Vagina (tissue), 2 donors: ENCODE measurements around the gene HNRNPA2B1. TPM values are rescaled to one million over a fixed set of nuclear protein-coding genes. Genes with fewer than 3 reads are reported as not detected.
A peak's percentile ranks its signal among the peaks of the same experiment; 100 is the strongest.

Experiments
- DNase-seq, 2 donors: peaks; one replicate each; pipeline ENCODE4 v3.0.0-alpha.2; 2017; ENCODE audit errors: extremely low spot score in 2 of 2
- H3K27ac ChIP-seq: fragments of 200-600 bp; sonication (generic); one replicate; pipeline ENCODE4 v1.5.1; 2019
- H3K27me3 ChIP-seq: fragments of 200-600 bp; sonication (generic); one replicate; pipeline ENCODE4 v1.5.1; 2019
- H3K36me3 ChIP-seq, 2 donors: fragments of 200-600 bp; sonication (generic); one replicate each; pipeline ENCODE4 v1.5.1; 2017 to 2019
- H3K4me1 ChIP-seq: fragments of 200-600 bp; sonication (generic); one replicate; pipeline ENCODE4 v1.5.1; 2019
- H3K4me3 ChIP-seq, 2 donors: fragments of 200-600 bp; sonication (generic); 1 replicate in 1 of 2; 2 replicates in 1 of 2; pipeline ENCODE4 v1.5.1; 2016 to 2019
- H3K9me3 ChIP-seq: fragments of 200-600 bp; sonication (generic); one replicate; pipeline ENCODE4 v1.5.1; 2019
- POLR2A ChIP-seq, 2 donors: fragments of 450-650 bp; IDR thresholded peaks; one replicate each; pipeline ENCODE4 v1.6.1; 2017; ENCODE audit warnings: antibody characterized with exemption in 2 of 2, mild to moderate bottlenecking in 2 of 2, moderate library complexity in 2 of 2
- POLR2AphosphoS5 ChIP-seq, 2 donors: sonication (generic); formaldehyde crosslinking; IDR thresholded peaks; one replicate each; pipeline ENCODE4 v1.9.0; 2017; ENCODE audit warnings: antibody characterized with exemption in 2 of 2, mild to moderate bottlenecking in 2 of 2, low read depth in 1 of 2; ENCODE audit not compliant: insufficient read depth in 1 of 2
- intact Hi-C: fragments of 100-400 bp; cut with DNase I; formaldehyde crosslinking; loops from one replicate; pipeline ENCODE4 v1.15.1; 2023
- total RNA-seq: library from RNA; depleted of rRNA; stranded (reverse); fragments of >200 nt; gene quantifications from one replicate; pipeline ENCODE4 v1.2.3, GENCODE V29; 2016
- TF ChIP-seq, protein P1 (sequence below), 3 experiments: fragments of 450-650 bp in 2 of 3; fragments of 200-600 bp in 1 of 3; sonication (generic) in 1 of 3; IDR thresholded peaks; one replicate each; pipeline ENCODE4 v1.5.1; 2017 to 2019; ENCODE audit warnings: antibody characterized with exemption in 3 of 3, mild to moderate bottlenecking in 2 of 3, moderate library complexity in 2 of 3

HNRNPA2B1 gene
- total RNA-seq, 1 donor from 2014 or later: 222 TPM

DNA sequence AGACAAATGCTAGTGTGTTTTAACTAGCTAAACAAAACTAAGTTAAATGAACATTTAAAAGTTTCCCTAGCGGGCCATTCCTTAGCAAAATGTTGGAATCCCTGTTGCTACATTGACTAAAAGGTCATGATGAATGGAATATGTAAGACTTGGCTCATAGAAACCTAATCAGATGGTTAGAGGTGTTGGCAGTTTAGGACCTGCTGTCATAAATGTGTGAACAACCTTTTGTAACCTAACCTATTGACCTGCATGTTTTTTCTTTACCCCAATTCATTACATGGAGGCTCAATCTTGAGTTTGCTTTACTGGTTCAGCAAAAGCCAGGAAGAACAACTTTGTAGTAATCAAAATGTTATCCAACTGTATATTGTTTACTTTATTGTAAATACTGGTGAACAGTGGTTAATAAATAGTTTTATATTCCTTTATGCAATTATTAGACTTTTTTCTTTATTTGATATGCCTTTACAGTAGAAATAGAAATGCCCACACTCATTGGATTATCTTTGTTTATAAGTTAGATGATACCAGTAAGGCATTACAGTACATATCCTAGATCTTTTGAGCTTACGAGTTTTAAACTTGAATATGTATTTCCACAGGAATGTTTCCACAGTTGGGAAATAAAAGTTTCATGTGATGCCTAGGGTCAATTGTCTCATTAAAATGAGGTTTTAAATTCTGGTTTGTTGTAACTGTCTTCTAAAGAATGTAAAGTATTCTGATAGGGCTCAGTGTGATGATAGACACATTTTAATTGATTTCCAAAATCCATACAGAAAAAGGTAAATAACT, 12.6 kb upstream of the HNRNPA2B1 start:
- intact Hi-C loops: no loop called here
- TF ChIP-seq, protein P1, sequence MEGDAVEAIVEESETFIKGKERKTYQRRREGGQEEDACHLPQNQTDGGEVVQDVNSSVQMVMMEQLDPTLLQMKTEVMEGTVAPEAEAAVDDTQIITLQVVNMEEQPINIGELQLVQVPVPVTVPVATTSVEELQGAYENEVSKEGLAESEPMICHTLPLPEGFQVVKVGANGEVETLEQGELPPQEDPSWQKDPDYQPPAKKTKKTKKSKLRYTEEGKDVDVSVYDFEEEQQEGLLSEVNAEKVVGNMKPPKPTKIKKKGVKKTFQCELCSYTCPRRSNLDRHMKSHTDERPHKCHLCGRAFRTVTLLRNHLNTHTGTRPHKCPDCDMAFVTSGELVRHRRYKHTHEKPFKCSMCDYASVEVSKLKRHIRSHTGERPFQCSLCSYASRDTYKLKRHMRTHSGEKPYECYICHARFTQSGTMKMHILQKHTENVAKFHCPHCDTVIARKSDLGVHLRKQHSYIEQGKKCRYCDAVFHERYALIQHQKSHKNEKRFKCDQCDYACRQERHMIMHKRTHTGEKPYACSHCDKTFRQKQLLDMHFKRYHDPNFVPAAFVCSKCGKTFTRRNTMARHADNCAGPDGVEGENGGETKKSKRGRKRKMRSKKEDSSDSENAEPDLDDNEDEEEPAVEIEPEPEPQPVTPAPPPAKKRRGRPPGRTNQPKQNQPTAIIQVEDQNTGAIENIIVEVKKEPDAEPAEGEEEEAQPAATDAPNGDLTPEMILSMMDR (IDR thresholded peaks at IDR 0.05): no peak
- TF ChIP-seq POLR2A (IDR thresholded peaks at IDR 0.05) (no peak), POLR2AphosphoS5 (IDR thresholded peaks at IDR 0.05; ENCODE audit: insufficient read depth in 1 of 2, low read depth in 1 of 2) (no peak)
- H3K27ac ChIP-seq: no peak overlapping the region
- no peaks in the 10 kb centered on the region for H3K27me3 ChIP-seq
- peaks cover 0 to 40% of the 10 kb centered on the region in 2 donors for H3K36me3 ChIP-seq
- H3K4me3 ChIP-seq: no peak overlapping the region
- H3K4me1 ChIP-seq: peaks cover under 1% of the 10 kb centered on the region
- H3K9me3 ChIP-seq: no peaks in the 10 kb centered on the region
- DNase-seq: no peak

DNA sequence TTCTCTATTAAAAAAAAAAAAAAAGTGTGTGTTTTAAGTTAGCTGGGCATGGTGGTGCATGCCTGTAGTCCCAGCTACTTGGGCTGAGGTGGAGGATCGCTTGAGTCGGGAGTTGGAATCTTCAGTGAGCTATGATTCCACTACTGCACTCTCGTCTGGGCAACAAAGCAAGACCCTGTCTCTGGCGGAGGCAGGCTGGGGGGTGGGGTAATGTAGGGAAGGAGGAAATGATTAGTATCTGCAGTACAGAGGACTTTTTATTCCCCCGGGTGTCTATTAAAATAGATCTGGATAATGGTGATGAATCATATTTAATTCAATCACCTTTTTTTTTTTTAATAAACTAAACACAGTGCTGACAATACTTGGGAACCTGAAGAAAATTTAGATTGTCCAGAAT, 7.5 kb upstream of the HNRNPA2B1 start:
- Histone ChIP-seq H3K36me3 (peaks cover 0 to 58% of the 10 kb centered on the region in 2 donors), H3K9me3 (no peaks in the 10 kb centered on the region), H3K4me3 (no peak overlapping the region), H3K27ac (no peak overlapping the region), H3K27me3 (no peaks in the 10 kb centered on the region), H3K4me1 (peaks cover 34% of the 10 kb centered on the region)
- TF ChIP-seq, protein P1 (IDR thresholded peaks at IDR 0.05): no peak
- TF ChIP-seq POLR2AphosphoS5 (IDR thresholded peaks at IDR 0.05; ENCODE audit: insufficient read depth in 1 of 2, low read depth in 1 of 2): no peak
- TF ChIP-seq POLR2A (IDR thresholded peaks at IDR 0.05): no peak
- no peak for DNase-seq
- intact Hi-C loops: loop anchor here (10.0 kb wide), 1 partner anchor 947 kb away; the partner anchor contains the start of genes HOXA3 and HOXA7

DNA sequence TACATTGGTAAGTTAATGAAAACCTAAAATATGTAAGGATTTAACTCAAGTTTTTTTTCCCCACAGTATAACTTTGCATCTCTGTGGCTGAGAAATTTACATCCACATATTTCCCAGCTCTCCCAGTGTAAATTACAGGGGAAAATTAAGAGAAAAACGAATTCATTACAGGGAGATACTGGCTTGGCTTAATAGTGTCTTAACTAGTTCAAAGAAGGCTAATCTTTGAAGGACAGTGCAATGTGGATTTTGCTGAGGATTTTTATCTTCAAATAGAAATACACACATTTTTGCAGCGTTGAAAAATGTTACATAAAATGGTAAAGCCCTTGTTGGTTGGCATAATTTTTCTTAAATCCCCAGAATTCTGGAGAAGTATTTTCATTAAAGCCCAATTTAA, 2.5 kb upstream of the HNRNPA2B1 start:
- Histone ChIP-seq H3K27ac (peak overlapping the region; percentile 100), H3K36me3 (peaks cover 0 to 16% of the 10 kb centered on the region in 2 donors), H3K27me3 (no peaks in the 10 kb centered on the region), H3K9me3 (no peaks in the 10 kb centered on the region), H3K4me3 (peak overlapping the region; percentile 81 to 98), H3K4me1 (peaks cover 40% of the 10 kb centered on the region)
- intact Hi-C loops: loop anchor here (10.0 kb wide), 1 partner anchor 952 kb away; the partner anchor contains the start of genes HOXA3 and HOXA7
- DNase-seq: no peak
- TF ChIP-seq, protein P1 (IDR thresholded peaks at IDR 0.05): no peak
- TF ChIP-seq POLR2AphosphoS5 (IDR thresholded peaks at IDR 0.05; ENCODE audit: insufficient read depth in 1 of 2, low read depth in 1 of 2): no peak
- TF ChIP-seq POLR2A (IDR thresholded peaks at IDR 0.05): no peak

DNA sequence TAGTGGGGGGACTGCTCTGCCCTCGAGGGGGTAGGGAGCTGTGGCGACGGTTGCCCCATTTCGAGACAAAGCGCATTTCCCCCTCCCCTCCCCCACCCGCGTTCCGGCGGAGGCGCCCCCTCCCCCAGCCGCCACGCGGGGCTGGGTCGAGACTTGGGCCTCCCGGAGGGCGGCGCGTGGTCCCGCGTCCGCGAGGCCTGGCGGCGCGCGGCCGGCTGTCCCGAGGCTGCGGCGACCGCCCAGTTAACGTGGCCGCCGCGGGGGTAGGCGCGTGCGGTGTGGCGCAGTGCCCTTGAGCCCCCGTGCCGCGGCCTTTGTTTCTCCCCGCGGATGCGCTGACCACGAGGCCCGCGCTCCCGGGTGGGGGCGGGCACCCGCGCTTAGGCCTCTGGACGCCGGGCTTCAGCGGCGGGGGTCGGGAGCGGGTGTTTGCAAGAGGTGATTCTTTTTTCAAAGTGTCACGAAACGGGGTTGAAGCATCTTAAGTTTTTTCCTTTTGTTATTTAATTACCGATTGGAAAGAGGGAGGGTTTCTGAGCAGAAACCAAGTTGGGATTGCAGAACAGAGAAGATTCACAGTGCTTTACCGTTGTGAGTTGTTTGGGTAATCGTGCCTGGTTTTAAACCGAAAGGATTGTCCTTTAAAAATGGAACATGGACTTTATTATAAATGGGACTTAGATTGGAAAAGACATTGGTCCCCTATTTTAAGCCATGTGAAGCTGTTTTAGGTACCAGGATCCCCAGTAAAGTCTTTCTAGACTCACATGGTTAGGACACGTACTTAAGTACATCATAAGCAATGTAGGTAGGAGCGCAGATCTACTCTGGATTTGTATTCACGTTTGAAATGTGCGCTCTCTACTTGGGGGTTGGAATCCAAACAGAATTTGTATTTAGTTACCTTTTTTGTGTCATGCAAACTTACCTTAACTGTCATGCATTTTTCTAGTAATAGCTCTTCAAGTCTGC, 1.8 kb upstream of the HNRNPA2B1 start:
- Histone ChIP-seq H3K27me3 (no peaks in the 10 kb centered on the region), H3K4me1 (peaks cover 43% of the 10 kb centered on the region), H3K27ac (peak overlapping the region; percentile 100), H3K4me3 (peak overlapping the region; percentile 81 to 98), H3K9me3 (no peaks in the 10 kb centered on the region), H3K36me3 (peaks cover 0 to 15% of the 10 kb centered on the region in 2 donors)
- DNase-seq: no peak
- no peak for TF ChIP-seq POLR2AphosphoS5 (IDR thresholded peaks at IDR 0.05; ENCODE audit: insufficient read depth in 1 of 2, low read depth in 1 of 2)
- TF ChIP-seq POLR2A (IDR thresholded peaks at IDR 0.05): no peak
- TF ChIP-seq, protein P1 (IDR thresholded peaks at IDR 0.05): no peak
- intact Hi-C loops: loop anchor here (10.0 kb wide), 1 partner anchor 952 kb away; the partner anchor contains the start of genes HOXA3 and HOXA7
